H9 (cell line): ENCODE results near the gene MEF2A. TPM values are rescaled to one million over a fixed set of nuclear protein-coding genes. Genes with fewer than 3 reads are reported as not detected.

Source experiments
- DNase-seq: peaks from one replicate; pipeline ENCODE4 v3.0.0-alpha.2; 2017
- H2AFZ ChIP-seq: one replicate; pipeline ENCODE4 v1.6.1; 2013; ENCODE audit warnings: mild to moderate bottlenecking, low read length, control low read depth, moderate library complexity
- H2AK5ac ChIP-seq: 2 replicates; pipeline ENCODE4 v1.6.1; 2013; ENCODE audit warnings: low read length, control low read depth, mixed read lengths; ENCODE audit not compliant: insufficient read length
- H2BK120ac ChIP-seq: one replicate; pipeline ENCODE4 v1.6.1; 2013; ENCODE audit warnings: low read depth, mild to moderate bottlenecking, low read length, control low read depth, inconsistent platforms; ENCODE audit not compliant: poor library complexity, severe bottlenecking
- H2BK12ac ChIP-seq: 2 replicates; pipeline ENCODE4 v1.6.1; 2013; ENCODE audit warnings: low read length, control low read depth, mixed read lengths, low read depth; ENCODE audit not compliant: insufficient read length
- H2BK15ac ChIP-seq: 2 replicates; pipeline ENCODE4 v1.6.1; 2013; ENCODE audit warnings: low read depth, low read length, control low read depth
- H2BK20ac ChIP-seq: one replicate; pipeline ENCODE4 v1.6.1; 2013; ENCODE audit warnings: low read depth, mild to moderate bottlenecking, low read length, control low read depth, inconsistent platforms; ENCODE audit not compliant: poor library complexity, severe bottlenecking
- H2BK5ac ChIP-seq: 2 replicates; pipeline ENCODE4 v1.6.1; 2013; ENCODE audit warnings: low read length, control low read depth, mixed read lengths; ENCODE audit not compliant: insufficient read length
- H3K14ac ChIP-seq: 2 replicates; pipeline ENCODE4 v1.6.1; 2013; ENCODE audit warnings: low read length, control low read depth; ENCODE audit not compliant: insufficient read depth
- H3K18ac ChIP-seq: 2 replicates; pipeline ENCODE4 v1.6.1; 2013; ENCODE audit warnings: low read depth, mild to moderate bottlenecking, mixed read lengths, low read length, control low read depth; ENCODE audit not compliant: insufficient read length
- H3K23ac ChIP-seq: 2 replicates; pipeline ENCODE4 v1.6.1; 2013; ENCODE audit warnings: low read length, control low read depth, mixed read lengths, low read depth; ENCODE audit not compliant: insufficient read length
- H3K23me2 ChIP-seq: 2 replicates; pipeline ENCODE4 v1.6.1; 2013; ENCODE audit warnings: low read depth, mild to moderate bottlenecking, mixed read lengths, low read length, control low read depth; ENCODE audit not compliant: insufficient read length, poor library complexity, severe bottlenecking
- H3K27ac ChIP-seq: 2 replicates; pipeline ENCODE4 v1.5.1; 2013; ENCODE audit warnings: low read length, control low read depth, mixed read lengths, low read depth; ENCODE audit not compliant: insufficient read length
- H3K27me3 ChIP-seq: 2 replicates; pipeline ENCODE4 v1.6.1; 2013; ENCODE audit warnings: low read length, control low read depth, inconsistent platforms; ENCODE audit not compliant: insufficient read depth
- H3K4ac ChIP-seq: 2 replicates; pipeline ENCODE4 v1.6.1; 2013; ENCODE audit warnings: low read depth, mild to moderate bottlenecking, control low read depth, inconsistent platforms, low read length, moderate library complexity
- H3K4me1 ChIP-seq: 2 replicates; pipeline ENCODE4 v1.6.1; 2013; ENCODE audit warnings: low read length, control low read depth, inconsistent platforms; ENCODE audit not compliant: insufficient read depth
- H3K4me2 ChIP-seq: 2 replicates; pipeline ENCODE4 v1.6.1; 2013; ENCODE audit warnings: low read length, control low read depth, mixed read lengths; ENCODE audit not compliant: insufficient read length, insufficient read depth
- H3K56ac ChIP-seq: 2 replicates; pipeline ENCODE4 v1.6.1; 2013; ENCODE audit warnings: low read depth, mild to moderate bottlenecking, mixed read lengths, low read length, control low read depth; ENCODE audit not compliant: insufficient read length
- H3K79me1 ChIP-seq: 2 replicates; pipeline ENCODE4 v1.6.1; 2013; ENCODE audit warnings: low read depth, mild to moderate bottlenecking, moderate library complexity, low read length, control low read depth, inconsistent platforms; ENCODE audit not compliant: insufficient read depth, poor library complexity, severe bottlenecking
- H3K79me2 ChIP-seq: 2 replicates; pipeline ENCODE4 v1.6.1; 2013; ENCODE audit warnings: low read length, control low read depth, inconsistent platforms; ENCODE audit not compliant: insufficient read depth
- H3K9ac ChIP-seq: 2 replicates; pipeline ENCODE4 v1.6.1; 2013; ENCODE audit warnings: low read length, control low read depth, mixed read lengths; ENCODE audit not compliant: insufficient read length; ENCODE audit errors: extremely low read depth
- H3K9me3 ChIP-seq: one replicate; pipeline ENCODE4 v1.6.1; 2013; ENCODE audit warnings: low read depth, low read length, inconsistent platforms; ENCODE audit not compliant: control insufficient read depth
- H3T11ph ChIP-seq: one replicate; pipeline ENCODE4 v1.6.1; 2013; ENCODE audit warnings: mild to moderate bottlenecking, low read length, control low read depth, inconsistent platforms
- H4K20me1 ChIP-seq: one replicate; pipeline ENCODE4 v1.6.1; 2013; ENCODE audit not compliant: control insufficient read depth, insufficient read length, insufficient read depth
- H4K5ac ChIP-seq: 2 replicates; pipeline ENCODE4 v1.6.1; 2013; ENCODE audit warnings: low read depth, mild to moderate bottlenecking, mixed read lengths, low read length, control low read depth; ENCODE audit not compliant: insufficient read length
- H4K8ac ChIP-seq: replicated peaks from 2 replicates; pipeline ENCODE4 v1.6.1; 2013; ENCODE audit warnings: low read length, control low read depth, mixed read lengths, low read depth; ENCODE audit not compliant: insufficient read length
- H4K91ac ChIP-seq: 2 replicates; pipeline ENCODE4 v1.6.1; 2013; ENCODE audit warnings: low read depth, mild to moderate bottlenecking, moderate library complexity, mixed read lengths, low read length, control low read depth; ENCODE audit not compliant: insufficient read length
- H3K27ac Mint-ChIP-seq, 3 experiments: 2 replicates in 2 of 3; 3 replicates in 1 of 3; pipeline ENCODE4 v1.8.0; 2020 to 2021; ENCODE audit warnings: mixed read lengths in 3 of 3, mild to moderate bottlenecking in 1 of 3, moderate library complexity in 1 of 3
- H3K27me3 Mint-ChIP-seq: 2 replicates; pipeline ENCODE4 v1.8.0; 2021; ENCODE audit warnings: low read depth, mild to moderate bottlenecking, moderate library complexity, mixed read lengths
- H3K36me3 Mint-ChIP-seq, 3 experiments: 2 replicates in 2 of 3; 3 replicates in 1 of 3; pipeline ENCODE4 v1.8.0; 2020 to 2021; ENCODE audit warnings: low read depth in 3 of 3, mixed read lengths in 3 of 3; ENCODE audit not compliant: insufficient read depth in 1 of 3
- H3K4me1 Mint-ChIP-seq, 2 experiments: 2 replicates each; pipeline ENCODE4 v1.8.0; 2020; ENCODE audit warnings: mixed read lengths in 2 of 2
- H3K4me3 Mint-ChIP-seq, 2 experiments: 2 replicates in 1 of 2; 3 replicates in 1 of 2; pipeline ENCODE4 v1.8.0; 2020 to 2021; ENCODE audit warnings: mild to moderate bottlenecking in 2 of 2, mixed read lengths in 2 of 2, moderate library complexity in 1 of 2
- H3K9me3 Mint-ChIP-seq, 2 experiments: 2 replicates in 1 of 2; 3 replicates in 1 of 2; pipeline ENCODE4 v1.8.0; 2020; ENCODE audit warnings: mild to moderate bottlenecking in 2 of 2, mixed read lengths in 2 of 2, moderate library complexity in 1 of 2
- CTCF ChIP-seq: fragments of 200-600 bp; sonication (generic); conservative IDR thresholded peaks from 3 replicates; pipeline ENCODE4 v1.8.0; 2021; ENCODE audit warnings: antibody characterized with exemption, mild to moderate bottlenecking
- total RNA-seq: library from RNA; stranded (reverse); gene quantifications from 2 replicates; pipeline ENCODE4 v1.2.1, GENCODE V29; 2021

Gene MEF2A
- total RNA-seq, 1 experiment from 2014 or later, result 20.7 TPM

DNA sequence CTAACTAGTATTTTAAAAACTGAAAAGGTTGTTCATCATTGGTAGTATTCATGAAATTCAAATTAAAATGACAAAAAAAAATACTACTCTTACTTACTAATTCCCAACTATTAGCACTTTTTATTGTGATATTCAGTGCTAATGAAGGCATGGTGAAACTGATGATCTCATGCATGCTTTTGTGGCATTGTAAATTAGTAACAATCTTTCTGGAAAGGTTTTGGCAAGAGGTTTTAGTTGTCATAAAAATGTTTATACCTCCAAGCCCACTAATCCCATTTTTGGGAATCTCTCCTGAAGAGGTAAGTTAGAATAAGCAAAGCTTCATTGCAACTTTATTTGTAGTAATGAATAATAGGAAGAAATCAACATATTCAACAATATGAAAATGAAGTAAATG, 114.5 kb downstream of the MEF2A start:
- Histone ChIP-seq H2BK12ac (no peak overlapping the region), H2BK15ac (no peak overlapping the region), H2AFZ (no peak overlapping the region), H3K4ac (no peak overlapping the region), H3K56ac (no peak overlapping the region), H3K23me2 (no peaks in the 10 kb centered on the region), H4K91ac (no peak overlapping the region), H3K79me2 (no peaks in the 10 kb centered on the region), H3K18ac (no peak overlapping the region), H4K5ac (no peak overlapping the region), H3K4me1 (no peaks in the 10 kb centered on the region), H3K4me2 (no peak overlapping the region), H2AK5ac (no peak overlapping the region), H3T11ph (no peak overlapping the region), H4K8ac (no peak overlapping the region), H2BK120ac (no peak overlapping the region), H2BK5ac (no peak overlapping the region), H4K20me1 (no peaks in the 10 kb centered on the region), H3K79me1 (no peaks in the 10 kb centered on the region), H3K9ac (no peak overlapping the region), H2BK20ac (no peak overlapping the region), H3K27ac (no peak overlapping the region), H3K9me3 (no peaks in the 10 kb centered on the region), H3K27me3 (no peaks in the 10 kb centered on the region), H3K14ac (no peak overlapping the region), H3K23ac (no peak overlapping the region)
- H3K4me1 Mint-ChIP-seq, result no peaks in the 10 kb centered on the region
- peaks cover 6 to 7% of the 10 kb centered on the region in 2 experiments; a peak in 2 of 5 replicates for H3K9me3 Mint-ChIP-seq
- H3K4me3 Mint-ChIP-seq, result no peak overlapping the region
- no peak for TF ChIP-seq CTCF
- no peak overlapping the region for H3K27ac Mint-ChIP-seq
- no peak for DNase-seq
- no peaks in the 10 kb centered on the region for H3K27me3 Mint-ChIP-seq
- peaks cover 19 to 55% (median 47%) of the 10 kb centered on the region in 3 experiments for H3K36me3 Mint-ChIP-seq
